Upper lobe of left lung (tissue), 6 donors: ENCODE results near the gene NXF1. TPM values are rescaled to one million over a fixed set of nuclear protein-coding genes. Genes with fewer than 3 reads are reported as not detected.
"Not testable (repeated sequence)": the region's sequence is repeated elsewhere in the genome, so short reads cannot be mapped to it uniquely, and the experiment has no call there.

Source experiments
- ATAC-seq, 2 donors: fragments of 200-7000 bp; cut with Tn5 transposase; one replicate each; pipeline ENCODE4 v1.9.1; 2022; ENCODE audit warnings: mild to moderate bottlenecking in 2 of 2, moderate library complexity in 2 of 2; ENCODE audit not compliant: low FRiP score in 2 of 2
- DNase-seq, 2 donors: peaks; one replicate each; pipeline ENCODE4 v3.0.0-alpha.2; 2019 to 2020
- H3K27ac ChIP-seq, 4 donors: fragments of 200-600 bp; sonication (generic); one replicate each; pipeline ENCODE4 v1.5.1; 2016 to 2019
- H3K27me3 ChIP-seq, 4 donors: fragments of 200-600 bp; sonication (generic); one replicate each; pipeline ENCODE4 v1.5.1; 2017 to 2019
- H3K36me3 ChIP-seq, 4 donors: fragments of 200-600 bp; sonication (generic); one replicate each; pipeline ENCODE4 v1.5.1; 2016 to 2019
- H3K4me1 ChIP-seq, 4 donors: fragments of 200-600 bp; sonication (generic); one replicate each; pipeline ENCODE4 v1.5.1; 2018 to 2019
- H3K4me3 ChIP-seq, 4 donors: fragments of 200-600 bp; sonication (generic); one replicate each; pipeline ENCODE4 v1.5.1; 2017 to 2019; ENCODE audit warnings: mild to moderate bottlenecking in 2 of 4, moderate library complexity in 1 of 4
- H3K9me3 ChIP-seq, 4 donors: fragments of 200-600 bp; sonication (generic); one replicate each; pipeline ENCODE4 v1.5.1; 2018 to 2019
- EP300 ChIP-seq, 4 donors: sonication (generic); formaldehyde crosslinking; IDR thresholded peaks; one replicate each; pipeline ENCODE4 v1.5.1; 2017; ENCODE audit warnings: antibody characterized with exemption in 4 of 4, control low read depth in 2 of 4
- POLR2A ChIP-seq, 4 donors: fragments of 450-650 bp; IDR thresholded peaks; one replicate each; pipeline ENCODE4 v1.5.1; 2016 to 2017; ENCODE audit warnings: antibody characterized with exemption in 4 of 4, mild to moderate bottlenecking in 2 of 4
- POLR2AphosphoS5 ChIP-seq, 2 donors: sonication (generic); formaldehyde crosslinking; IDR thresholded peaks; one replicate each; pipeline ENCODE4 v1.5.1; 2017; ENCODE audit warnings: antibody characterized with exemption in 2 of 2
- WGBS, 2 donors: methylation state at CpG; one replicate each; pipeline ENCODE4 v1.1.5; 2017 to 2018; 5-methylcytosine and 5-hydroxymethylcytosine counted together
- total RNA-seq, 6 donors: library from RNA; depleted of rRNA in 4 of 6; stranded (reverse); fragments of >200 nt in 4 of 6; gene quantifications; one replicate each; pipeline versions ENCODE4 v1.1.0 to v1.2.1, GENCODE V29; 2016 to 2021
- TF ChIP-seq, protein P1 (sequence below), 6 experiments: fragments of 450-650 bp in 4 of 6; fragments of 200-600 bp in 2 of 6; sonication (generic) in 2 of 6; IDR thresholded peaks; one replicate each; pipeline ENCODE4 v1.5.1; 2016 to 2019; ENCODE audit warnings: antibody characterized with exemption in 6 of 6
- donor health status: DM: no; HTN: no; CAD: no; lungs with moderate emphysema.
- donor health status: DM: no; HTN: yes; CAD: no; lungs with severe emphysema.

Gene NXF1
- total RNA-seq, 6 donors from 2014 or later = 56.1 to 215 (median 81.2) TPM

DNA sequence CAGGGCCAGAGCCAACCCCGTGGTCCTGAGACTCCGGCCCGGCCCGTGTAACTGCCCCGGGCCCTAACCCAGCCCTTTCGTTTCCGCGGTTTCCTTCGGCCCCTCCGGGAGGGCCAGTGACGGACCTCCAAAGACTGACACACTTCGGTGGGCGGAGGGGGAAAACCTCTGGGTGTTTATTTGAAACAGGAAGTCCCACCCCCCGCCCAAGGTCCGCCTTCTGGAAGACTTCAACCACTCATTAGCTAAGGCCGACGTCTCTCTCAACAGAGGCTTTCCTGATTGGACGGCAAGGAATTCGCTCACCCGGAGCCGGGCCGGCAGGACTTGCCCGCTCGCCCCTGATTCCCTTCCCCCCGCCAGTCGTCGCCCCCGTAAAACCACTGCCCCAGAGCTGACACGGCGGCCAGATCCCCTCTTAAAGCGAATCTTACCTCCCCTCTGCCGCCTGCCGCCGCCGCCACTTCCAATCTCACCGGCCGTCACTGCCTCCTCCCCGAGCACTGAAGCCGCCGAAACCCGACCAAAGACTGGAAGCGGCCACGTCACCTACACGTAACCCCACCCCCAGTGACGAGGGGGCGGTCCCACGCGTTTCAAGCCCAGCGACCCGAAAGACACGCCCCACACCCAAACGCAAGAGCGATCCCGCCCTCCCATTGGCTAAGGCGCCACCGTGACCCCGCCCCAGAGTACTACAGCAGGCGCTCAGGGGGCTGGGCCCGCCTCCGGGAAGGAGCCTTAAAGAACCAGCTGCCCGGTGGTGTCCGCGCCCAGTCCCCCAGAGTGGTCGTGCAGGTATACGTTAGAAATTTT is 26.5 kb upstream of the NXF1 start, which contains the start of gene STX5:
STX5 (minus strand) TSS at position 532 of the 816 bp plus-strand sequence. CDS start 808 bp downstream, outside the sequence.
- peaks cover 4 to 63% (median 33%) of the 10 kb centered on the region in 4 donors for H3K36me3 ChIP-seq

DNA sequence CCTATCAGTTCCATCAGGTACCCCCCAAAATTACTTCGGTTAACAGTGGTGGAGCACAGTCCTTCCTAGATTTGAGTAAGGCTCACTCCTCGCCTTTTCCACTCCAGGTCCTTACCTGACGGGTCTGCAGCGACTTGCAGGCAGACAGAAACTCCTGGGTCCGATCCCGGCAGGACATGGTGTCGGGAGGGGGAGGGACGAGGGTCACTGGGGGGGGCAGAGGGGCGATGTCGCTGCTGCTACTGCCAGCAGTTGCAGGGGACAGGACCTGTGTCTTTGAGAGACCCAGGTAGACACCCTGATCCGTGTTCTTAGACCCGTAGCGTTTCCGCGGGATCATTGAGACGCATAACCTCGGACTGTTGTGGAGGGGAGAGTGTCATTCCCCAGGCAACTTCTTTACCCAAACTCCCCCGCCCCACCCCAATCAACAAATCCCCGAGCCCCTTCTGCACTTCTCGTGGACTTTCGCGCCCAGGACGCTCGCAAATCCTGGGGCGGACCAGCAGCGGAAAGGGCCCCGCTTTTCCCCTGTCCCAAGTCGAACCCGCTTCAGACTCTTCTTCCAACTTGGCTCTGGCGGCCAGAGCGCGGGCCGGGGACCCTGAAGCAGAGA is 25.8 kb upstream of the NXF1 start:
- peaks cover 8 to 65% (median 38%) of the 10 kb centered on the region in 4 donors for H3K36me3 ChIP-seq
- TF ChIP-seq POLR2AphosphoS5 (IDR thresholded peaks at IDR 0.05) = peak in 1 of 2 donors; percentile 20
- TF ChIP-seq, protein P1, sequence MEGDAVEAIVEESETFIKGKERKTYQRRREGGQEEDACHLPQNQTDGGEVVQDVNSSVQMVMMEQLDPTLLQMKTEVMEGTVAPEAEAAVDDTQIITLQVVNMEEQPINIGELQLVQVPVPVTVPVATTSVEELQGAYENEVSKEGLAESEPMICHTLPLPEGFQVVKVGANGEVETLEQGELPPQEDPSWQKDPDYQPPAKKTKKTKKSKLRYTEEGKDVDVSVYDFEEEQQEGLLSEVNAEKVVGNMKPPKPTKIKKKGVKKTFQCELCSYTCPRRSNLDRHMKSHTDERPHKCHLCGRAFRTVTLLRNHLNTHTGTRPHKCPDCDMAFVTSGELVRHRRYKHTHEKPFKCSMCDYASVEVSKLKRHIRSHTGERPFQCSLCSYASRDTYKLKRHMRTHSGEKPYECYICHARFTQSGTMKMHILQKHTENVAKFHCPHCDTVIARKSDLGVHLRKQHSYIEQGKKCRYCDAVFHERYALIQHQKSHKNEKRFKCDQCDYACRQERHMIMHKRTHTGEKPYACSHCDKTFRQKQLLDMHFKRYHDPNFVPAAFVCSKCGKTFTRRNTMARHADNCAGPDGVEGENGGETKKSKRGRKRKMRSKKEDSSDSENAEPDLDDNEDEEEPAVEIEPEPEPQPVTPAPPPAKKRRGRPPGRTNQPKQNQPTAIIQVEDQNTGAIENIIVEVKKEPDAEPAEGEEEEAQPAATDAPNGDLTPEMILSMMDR (IDR thresholded peaks at IDR 0.05) = no peak
- no peaks in the 10 kb centered on the region for H3K9me3 ChIP-seq
- ATAC-seq = peak in 1 of 2 donors; percentile 0
- 1 to 5% methylated on average over 7 to 27 of the region's 33 CpGs for WGBS, 2 donors
- no peaks in the 10 kb centered on the region for H3K27me3 ChIP-seq
- H3K27ac ChIP-seq = peak overlapping the region; percentile 93 to 99 (median 98)
- DNase-seq = peak in 1 of 2 donors; percentile 88
- peaks cover 31 to 38% (median 36%) of the 10 kb centered on the region in 4 donors for H3K4me1 ChIP-seq
- peak overlapping the region; percentile 70 to 95 (median 81) for H3K4me3 ChIP-seq

More for the DNA sequence above, 26.5 kb upstream of the NXF1 start, which contains the start of gene STX5:
- Histone ChIP-seq H3K9me3 (no peaks in the 10 kb centered on the region), H3K4me1 (peaks cover 31 to 38% (median 36%) of the 10 kb centered on the region in 4 donors), H3K27me3 (no peaks in the 10 kb centered on the region), H3K27ac (peak within 1 kb of the TSS; percentile 93 to 99 (median 98)), H3K4me3 (peak within 1 kb of the TSS; percentile 70 to 95 (median 81))
- WGBS, 2 donors = 0% methylated on average over 4 to 64 of the region's 65 CpGs
- TF ChIP-seq, protein P1 (IDR thresholded peaks at IDR 0.05) = no peak
- TF ChIP-seq POLR2A (IDR thresholded peaks at IDR 0.05) = peak; percentile 50 to 95 (median 88)
- TF ChIP-seq EP300 (IDR thresholded peaks at IDR 0.05) = peak in 1 of 4 donors; percentile 6
- peak; percentile 74 to 96 for TF ChIP-seq POLR2AphosphoS5 (IDR thresholded peaks at IDR 0.05)
- peak; percentile 98 to 100 for ATAC-seq
- DNase-seq = peak; percentile 99

DNA sequence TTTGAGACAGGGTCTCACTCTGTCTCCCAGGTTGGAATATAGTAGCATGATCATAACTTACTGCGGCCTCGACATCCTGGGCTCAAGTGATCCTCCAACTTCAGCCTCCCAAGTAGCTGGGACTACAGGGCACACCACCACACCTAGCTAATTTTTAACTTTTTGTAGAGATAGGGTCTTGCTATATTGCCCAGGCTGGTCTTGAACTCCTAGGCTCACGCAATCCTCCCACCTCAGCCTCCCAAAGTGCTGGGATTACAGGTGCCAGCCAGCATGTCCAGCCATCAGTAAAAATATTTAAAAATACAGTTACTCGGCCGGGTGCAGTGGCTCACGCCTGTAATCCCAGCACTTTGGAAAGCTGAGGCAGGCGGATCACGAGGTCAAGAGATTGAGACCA is 22.9 kb upstream of the NXF1 start:
- DNase-seq, H3K4me3 ChIP-seq, H3K27me3 ChIP-seq, H3K9me3 ChIP-seq, H3K27ac ChIP-seq, ATAC-seq: not testable (repeated sequence)
- peaks cover 25 to 30% (median 27%) of the 10 kb centered on the region in 4 donors for H3K4me1 ChIP-seq
- H3K36me3 ChIP-seq = peaks cover 30 to 68% (median 50%) of the 10 kb centered on the region in 4 donors
- WGBS, 2 donors = 83 to 88% methylated on average over 7 to 8 of the region's 8 CpGs

DNA sequence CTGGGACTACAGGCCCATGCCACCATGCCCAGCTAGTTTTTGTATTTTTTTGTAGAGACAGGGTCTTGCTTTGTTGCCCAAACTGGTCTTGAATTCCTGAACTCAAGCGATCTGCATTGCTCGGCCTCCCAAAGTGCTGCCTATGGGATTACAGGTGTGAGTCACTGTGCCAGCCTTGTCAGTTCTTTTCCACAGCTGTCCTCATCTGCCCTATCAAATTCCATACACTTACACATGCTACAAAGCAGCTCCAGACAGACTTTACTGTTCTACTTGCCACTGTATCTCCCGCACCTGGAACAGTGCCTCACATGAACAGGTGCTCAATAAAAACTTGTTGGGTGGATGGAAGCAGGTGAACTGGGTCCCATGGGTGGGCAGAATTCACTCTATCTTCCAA is 18.4 kb upstream of the NXF1 start:
- ATAC-seq (no peak), DNase-seq (no peak)
- TF ChIP-seq, protein P1 (IDR thresholded peaks at IDR 0.05) = no peak
- no peak for TF ChIP-seq EP300 (IDR thresholded peaks at IDR 0.05)
- no peak for TF ChIP-seq POLR2A (IDR thresholded peaks at IDR 0.05)
- TF ChIP-seq POLR2AphosphoS5 (IDR thresholded peaks at IDR 0.05) = no peak
- H3K4me1 ChIP-seq = peaks cover 0 to 3% (median under 1%) of the 10 kb centered on the region in 4 donors
- H3K27ac ChIP-seq = no peak overlapping the region
- peaks cover 41 to 97% (median 88%) of the 10 kb centered on the region in 4 donors for H3K36me3 ChIP-seq
- WGBS, 2 donors = 98 to 100% methylated on average over 3 of the region's 3 CpGs
- H3K27me3 ChIP-seq = no peaks in the 10 kb centered on the region
- H3K9me3 ChIP-seq = no peaks in the 10 kb centered on the region
- no peak overlapping the region for H3K4me3 ChIP-seq

DNA sequence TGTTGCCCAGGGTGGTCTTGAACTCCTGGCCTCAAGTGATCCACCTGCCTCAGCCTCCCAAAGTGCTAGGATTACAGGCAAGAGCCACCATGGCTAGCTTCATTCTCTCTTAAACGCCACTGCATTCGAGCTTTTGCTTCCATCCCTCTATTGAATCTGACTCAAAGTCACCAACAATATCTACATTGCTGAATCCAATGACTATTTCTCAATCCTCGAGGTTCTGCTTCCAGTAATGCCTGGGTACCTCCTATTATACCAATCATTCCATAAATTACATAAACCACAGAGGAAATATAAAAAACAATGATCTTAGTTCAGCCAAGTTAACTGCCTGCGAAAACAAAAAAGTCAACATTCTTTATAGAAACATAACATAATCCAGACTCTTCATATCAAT is 11.9 kb upstream of the NXF1 start:
- H3K4me3 ChIP-seq = no peak overlapping the region
- DNase-seq = no peak
- no peak for TF ChIP-seq POLR2A (IDR thresholded peaks at IDR 0.05)
- TF ChIP-seq, protein P1 (IDR thresholded peaks at IDR 0.05) = no peak
- TF ChIP-seq POLR2AphosphoS5 (IDR thresholded peaks at IDR 0.05) = no peak
- TF ChIP-seq EP300 (IDR thresholded peaks at IDR 0.05) = no peak

More for the DNA sequence above, 11.9 kb upstream of the NXF1 start:
- H3K9me3 ChIP-seq = no peaks in the 10 kb centered on the region
- H3K27ac ChIP-seq = peak overlapping the region; percentile 42 to 78 (median 58)
- H3K36me3 ChIP-seq = peaks cover 14 to 75% (median 53%) of the 10 kb centered on the region in 4 donors
- H3K4me1 ChIP-seq = no peaks in the 10 kb centered on the region
- 86 to 93% methylated on average over 4 of the region's 4 CpGs for WGBS, 2 donors
- no peaks in the 10 kb centered on the region for H3K27me3 ChIP-seq
- ATAC-seq = no peak
